ENCODE measurements around the gene MARCHF3.

MARCHF3 gene

DNA sequence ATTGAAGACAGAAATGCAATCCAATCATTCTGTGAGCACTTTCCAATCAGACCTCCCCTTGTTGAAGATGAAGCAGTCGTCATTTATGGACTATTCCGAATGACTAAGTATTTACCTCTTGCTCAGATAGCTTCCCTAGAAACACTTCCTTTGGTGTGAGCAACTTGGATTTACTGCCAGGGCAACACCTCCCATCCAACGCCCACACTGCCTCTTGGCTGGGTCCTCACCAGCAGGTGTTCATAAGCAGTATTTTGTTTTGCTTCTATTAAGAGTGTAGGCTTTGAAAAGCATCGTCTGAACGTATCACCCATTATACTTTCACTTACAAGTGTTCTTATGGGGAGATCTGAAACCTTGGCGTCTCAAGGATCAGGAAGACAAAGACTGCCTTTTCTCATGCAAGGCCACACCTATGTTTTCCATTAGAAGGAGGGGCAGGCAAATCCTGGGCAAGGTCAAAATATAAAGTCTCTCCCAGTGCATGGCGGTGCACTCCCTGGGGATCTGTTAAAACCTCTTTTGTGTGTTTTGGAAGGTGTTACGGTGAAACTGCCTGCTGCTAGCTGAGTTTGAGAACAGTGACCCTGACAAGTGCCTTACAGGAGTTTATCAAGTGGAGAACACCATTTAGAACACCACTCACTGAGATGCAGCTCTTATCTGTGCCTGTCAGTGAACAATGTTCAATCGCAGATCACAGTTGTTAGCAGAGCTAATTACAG lies 10.6 kb upstream of the MARCHF3 start:
- no peak for TF ChIP-seq MAX (IDR thresholded peaks at IDR 0.05; ENCODE audit: low read depth, low read length)
- TF ChIP-seq MYC (IDR thresholded peaks at IDR 0.05; ENCODE audit: low read depth, low read length): no peak
- no peak for TF ChIP-seq POLR2A (IDR thresholded peaks at IDR 0.05; ENCODE audit: extremely low read depth, insufficient read length)
- TF ChIP-seq, protein P1, sequence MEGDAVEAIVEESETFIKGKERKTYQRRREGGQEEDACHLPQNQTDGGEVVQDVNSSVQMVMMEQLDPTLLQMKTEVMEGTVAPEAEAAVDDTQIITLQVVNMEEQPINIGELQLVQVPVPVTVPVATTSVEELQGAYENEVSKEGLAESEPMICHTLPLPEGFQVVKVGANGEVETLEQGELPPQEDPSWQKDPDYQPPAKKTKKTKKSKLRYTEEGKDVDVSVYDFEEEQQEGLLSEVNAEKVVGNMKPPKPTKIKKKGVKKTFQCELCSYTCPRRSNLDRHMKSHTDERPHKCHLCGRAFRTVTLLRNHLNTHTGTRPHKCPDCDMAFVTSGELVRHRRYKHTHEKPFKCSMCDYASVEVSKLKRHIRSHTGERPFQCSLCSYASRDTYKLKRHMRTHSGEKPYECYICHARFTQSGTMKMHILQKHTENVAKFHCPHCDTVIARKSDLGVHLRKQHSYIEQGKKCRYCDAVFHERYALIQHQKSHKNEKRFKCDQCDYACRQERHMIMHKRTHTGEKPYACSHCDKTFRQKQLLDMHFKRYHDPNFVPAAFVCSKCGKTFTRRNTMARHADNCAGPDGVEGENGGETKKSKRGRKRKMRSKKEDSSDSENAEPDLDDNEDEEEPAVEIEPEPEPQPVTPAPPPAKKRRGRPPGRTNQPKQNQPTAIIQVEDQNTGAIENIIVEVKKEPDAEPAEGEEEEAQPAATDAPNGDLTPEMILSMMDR (IDR thresholded peaks at IDR 0.05; ENCODE audit: low read depth, low read length): no peak
- H3K4me3 ChIP-seq (ENCODE audit: low read depth, low read length): no peak overlapping the region
- DNase-seq (ENCODE audit: low read depth): no peak

DNA sequence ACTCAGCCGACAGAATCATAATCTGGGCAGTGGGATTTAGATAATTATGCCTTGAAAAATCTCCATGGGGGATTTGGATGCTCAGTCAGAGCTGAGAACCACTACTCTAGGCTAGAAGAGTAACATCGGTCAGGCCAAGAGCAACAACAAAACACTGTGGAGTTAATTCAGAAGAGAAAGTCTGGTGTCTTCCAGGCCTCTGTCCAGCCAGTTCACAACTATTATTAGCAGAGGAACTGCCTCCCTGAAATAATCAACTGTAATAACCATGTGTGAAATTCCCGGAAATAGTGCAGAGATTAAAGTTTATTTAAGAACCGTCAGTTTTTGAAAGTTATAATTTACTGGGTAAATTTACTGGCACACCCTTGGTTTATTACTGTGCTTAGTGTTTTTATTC lies 8.2 kb upstream of the MARCHF3 start:
- H3K4me3 ChIP-seq (ENCODE audit: low read depth, low read length): no peak overlapping the region
- TF ChIP-seq MAX (IDR thresholded peaks at IDR 0.05; ENCODE audit: low read depth, low read length) (no peak), MYC (IDR thresholded peaks at IDR 0.05; ENCODE audit: low read depth, low read length) (no peak), POLR2A (IDR thresholded peaks at IDR 0.05; ENCODE audit: extremely low read depth, insufficient read length) (no peak)
- TF ChIP-seq, protein P1 (IDR thresholded peaks at IDR 0.05; ENCODE audit: low read depth, low read length): no peak
- DNase-seq (ENCODE audit: low read depth): no peak

- no peak for TF ChIP-seq MAX (IDR thresholded peaks at IDR 0.05; ENCODE audit: low read depth, low read length)
- no peak for TF ChIP-seq POLR2A (IDR thresholded peaks at IDR 0.05; ENCODE audit: extremely low read depth, insufficient read length)
- TF ChIP-seq, protein P1 (IDR thresholded peaks at IDR 0.05; ENCODE audit: low read depth, low read length): no peak
- no peak for TF ChIP-seq MYC (IDR thresholded peaks at IDR 0.05; ENCODE audit: low read depth, low read length)
- DNase-seq (ENCODE audit: low read depth): peak; percentile 22
- H3K4me3 ChIP-seq (ENCODE audit: low read depth, low read length): no peak overlapping the region
Measured at GRCh38 chr5:127031863-127032232, 1.5 kb upstream of the MARCHF3 start.

DNA sequence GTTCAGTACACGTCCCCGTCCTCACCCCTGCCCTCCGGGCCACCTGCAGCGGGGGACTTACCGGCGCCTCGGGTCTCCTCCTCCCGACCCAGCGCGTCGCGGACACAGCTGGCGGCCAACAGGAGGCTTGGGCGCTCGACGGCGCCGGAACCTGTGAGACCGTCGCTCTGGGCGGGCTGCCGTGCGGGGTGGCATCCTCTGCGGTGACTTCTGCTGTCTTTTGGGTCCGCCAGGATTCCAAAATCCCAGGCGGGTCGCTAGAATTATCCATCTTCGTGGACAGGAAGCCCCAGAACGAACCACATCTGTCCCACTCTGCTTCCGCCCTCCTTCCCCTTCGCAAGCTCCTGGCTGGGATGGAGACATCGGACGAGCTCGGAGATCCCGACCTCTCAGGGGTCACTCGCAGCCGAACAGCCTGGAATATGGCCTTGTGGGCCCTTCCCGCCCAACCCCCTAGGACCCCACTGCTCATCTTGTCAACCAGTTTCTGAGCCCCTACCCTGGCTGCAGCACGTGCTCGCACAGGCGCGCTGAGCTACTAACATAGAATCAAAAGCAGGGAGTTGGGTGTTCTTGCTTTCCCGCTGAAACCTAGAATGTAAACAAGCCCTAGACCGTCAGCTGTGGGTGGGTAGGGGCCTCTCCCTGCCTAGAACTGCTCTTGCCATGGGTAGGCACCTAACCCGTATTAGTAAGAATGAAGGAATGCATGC lies 947 bp upstream of the MARCHF3 start:
- peak overlapping the region; percentile 63 for H3K4me3 ChIP-seq (ENCODE audit: low read depth, low read length)
- peak; percentile 47 for DNase-seq (ENCODE audit: low read depth)
- TF ChIP-seq MAX (IDR thresholded peaks at IDR 0.05; ENCODE audit: low read depth, low read length) (no peak), POLR2A (IDR thresholded peaks at IDR 0.05; ENCODE audit: extremely low read depth, insufficient read length) (no peak), MYC (IDR thresholded peaks at IDR 0.05; ENCODE audit: low read depth, low read length) (no peak)
- TF ChIP-seq, protein P1 (IDR thresholded peaks at IDR 0.05; ENCODE audit: low read depth, low read length): no peak

- TF ChIP-seq, protein P1 (IDR thresholded peaks at IDR 0.05; ENCODE audit: low read depth, low read length): peak; percentile 25
- no peak for TF ChIP-seq POLR2A (IDR thresholded peaks at IDR 0.05; ENCODE audit: extremely low read depth, insufficient read length)
- peak overlapping the region; percentile 80 for H3K4me3 ChIP-seq (ENCODE audit: low read depth, low read length)
- peak; percentile 73 for DNase-seq (ENCODE audit: low read depth)
Measured at GRCh38 chr5:127029581-127030258, 638 bp downstream of the MARCHF3 start.

Measured in NB4 (cell line).